Erythroblast (primary cell): ENCODE results near the gene CMKLR1.

Experiments used
- GATA1 ChIP-seq: IDR thresholded peaks from 2 replicates; pipeline ENCODE4 v1.6.1; 2011; ENCODE audit warnings: low read depth, mild to moderate bottlenecking, control low read depth, low read length, moderate library complexity
- POLR2A ChIP-seq: IDR thresholded peaks from 2 replicates; pipeline ENCODE4 v1.6.1; 2011; ENCODE audit warnings: mild to moderate bottlenecking, low read length

GRCh38 chr12:108364879-108365278 is 25.8 kb upstream of the CMKLR1 start:
- TF ChIP-seq POLR2A (no peak), GATA1 (no peak)
